HCT116 (cell line): ENCODE data around the gene SLC44A1. TPM values are rescaled to one million over a fixed set of nuclear protein-coding genes. Genes with fewer than 3 reads are reported as not detected.

ENCODE experiments used
- ATAC-seq: fragments of 200-7000 bp; cut with Tn5 transposase; 2 replicates; pipeline ENCODE4 v1.9.1; 2020; ENCODE audit warnings: mild to moderate bottlenecking, moderate library complexity
- BruUV-seq: library from RNA; stranded (reverse); fragments of 400-500 nt; replicated peaks from 2 replicates; lab custom pipeline; 2021; lab: Mats Ljungman, UMichigan
- CTCF ChIA-PET: fragments of 300-600 bp; sonication (Branson Sonifier 250); formaldehyde crosslinking; loops from one replicate; lab custom pipeline; 2021; ENCODE audit warnings: antibody characterized with exemption; lab: Charles Lee
- POLR2A ChIA-PET: fragments of 300-600, 350-600 bp; sonication (Branson Sonifier 250); formaldehyde crosslinking; loops from one replicate; lab custom pipeline; 2021; ENCODE audit warnings: antibody characterized with exemption; lab: Charles Lee
- RAD21 ChIA-PET, 2 experiments: fragments of 300-600 bp; sonication (Branson Sonifier 250); formaldehyde crosslinking; loops; one replicate each; lab custom pipeline; 2023; ENCODE audit warnings: low total read pairs in 2 of 2; ENCODE audit not compliant: uncharacterized antibody in 2 of 2, unreplicated experiment in 2 of 2, low non-redundant PET in 1 of 2; lab: Charles Lee
- DNase-seq: peaks from one replicate; pipeline ENCODE4 v3.0.0-alpha.2; 2010; ENCODE audit warnings: low read depth, low spot score
- H2AFZ ChIP-seq: fragments of 200-600 bp; shearing (Covaris generic), sonication (generic); 2 replicates; pipeline ENCODE4 v1.6.1; 2017; ENCODE audit warnings: low read depth, mixed run types, mixed read lengths, antibody characterized with exemption, low read length; ENCODE audit not compliant: poor library complexity, severe bottlenecking
- H3K27ac ChIP-seq: 2 replicates; pipeline ENCODE4 v1.5.1; 2012; ENCODE audit warnings: low read depth, low read length
- H3K27me3 ChIP-seq: fragments of 200-600 bp; sonication (generic); 2 replicates; pipeline ENCODE4 v1.6.1; 2016; ENCODE audit warnings: mixed run types, low read length, mixed read lengths; ENCODE audit not compliant: insufficient read depth
- H3K36me3 ChIP-seq, 2 experiments: fragments of 200-500 bp in 1 of 2; fragments of 200-600 bp in 1 of 2; sonication (Bioruptor generic) in 1 of 2; sonication (generic) in 1 of 2; 2 replicates each; pipeline versions ENCODE4 v1.5.1 to v1.6.1; 2014 to 2016; ENCODE audit warnings: low read length in 2 of 2, inconsistent platforms in 1 of 2, mixed read lengths in 1 of 2, mixed run types in 1 of 2; ENCODE audit not compliant: insufficient read depth in 2 of 2, control insufficient read depth in 1 of 2
- H3K4me1 ChIP-seq, 2 experiments: fragments of 200-600 bp in 1 of 2; sonication (generic) in 1 of 2; 2 replicates each; pipeline versions ENCODE4 v1.5.1 to v1.6.1; 2012 to 2017; ENCODE audit warnings: low read length in 2 of 2, inconsistent platforms in 1 of 2, mild to moderate bottlenecking in 1 of 2, mixed read lengths in 1 of 2, mixed run types in 1 of 2, moderate library complexity in 1 of 2; ENCODE audit not compliant: insufficient read depth in 2 of 2, control insufficient read depth in 1 of 2
- H3K4me2 ChIP-seq: fragments of 200-600 bp; sonication (generic); 2 replicates; pipeline ENCODE4 v1.6.1; 2017; ENCODE audit warnings: mixed run types, low read length, mixed read lengths
- H3K4me3 ChIP-seq, 2 experiments: fragments of 200-600 bp in 1 of 2; sonication (generic) in 1 of 2; replicated peaks in 1 of 2; 2 replicates each; pipeline ENCODE4 v1.5.1; 2011 to 2016; ENCODE audit warnings: low read length in 2 of 2, control low read depth in 1 of 2, low read depth in 1 of 2, mild to moderate bottlenecking in 1 of 2, mixed read lengths in 1 of 2, mixed run types in 1 of 2
- H3K79me2 ChIP-seq: fragments of 200-600 bp; sonication (generic); 2 replicates; pipeline ENCODE4 v1.6.1; 2017; ENCODE audit warnings: mild to moderate bottlenecking, mixed run types, low read length, moderate library complexity, mixed read lengths; ENCODE audit not compliant: insufficient read depth
- H3K9ac ChIP-seq: fragments of 200-600 bp; sonication (generic); 2 replicates; pipeline ENCODE4 v1.6.1; 2016; ENCODE audit warnings: low read length, mixed read lengths
- H3K9me2 ChIP-seq: fragments of 200-600 bp; sonication (generic), shearing (Covaris generic); 2 replicates; pipeline ENCODE4 v1.6.1; 2017; ENCODE audit warnings: mixed run types, mild to moderate bottlenecking, moderate library complexity; ENCODE audit not compliant: insufficient read depth
- H3K9me3 ChIP-seq, 2 experiments: fragments of 200-500 bp in 1 of 2; fragments of 200-600 bp in 1 of 2; sonication (Bioruptor generic) in 1 of 2; sonication (generic) in 1 of 2; 2 replicates each; pipeline ENCODE4 v1.6.1; 2014 to 2017; ENCODE audit warnings: low read length in 2 of 2, mixed read lengths in 2 of 2, inconsistent platforms in 1 of 2, low read depth in 1 of 2, mild to moderate bottlenecking in 1 of 2, mixed run types in 1 of 2, moderate library complexity in 1 of 2; ENCODE audit not compliant: control insufficient read depth in 1 of 2, insufficient read depth in 1 of 2
- H4K20me1 ChIP-seq: fragments of 200-600 bp; sonication (generic), shearing (Covaris generic); 2 replicates; pipeline ENCODE4 v1.6.1; 2017; ENCODE audit warnings: mixed run types, mild to moderate bottlenecking, moderate library complexity; ENCODE audit not compliant: insufficient read depth
- CBX3 ChIP-seq: IDR thresholded peaks from 2 replicates; pipeline ENCODE4 v1.6.1; 2012; ENCODE audit warnings: low read depth
- EZH2 ChIP-seq: fragments of 200-600 bp; sonication (generic); IDR thresholded peaks from 2 replicates; pipeline ENCODE4 v1.6.1; 2017; ENCODE audit warnings: antibody characterized with exemption, mixed run types
- EZH2phosphoT487 ChIP-seq: fragments of 200-600 bp; IDR thresholded peaks from 2 replicates; pipeline ENCODE4 v1.6.1; 2018; ENCODE audit warnings: antibody characterized with exemption, borderline replicate concordance
- POLR2AphosphoS5 ChIP-seq: IDR thresholded peaks from 2 replicates; pipeline ENCODE4 v1.6.1; 2011; ENCODE audit warnings: mild to moderate bottlenecking, low read depth, low read length, moderate library complexity
- RAD21 ChIP-seq: IDR thresholded peaks from 2 replicates; pipeline ENCODE4 v1.6.1; 2012; ENCODE audit warnings: low read depth, mild to moderate bottlenecking
- SIN3A ChIP-seq: IDR thresholded peaks from 2 replicates; pipeline ENCODE4 v1.6.1; 2012; ENCODE audit warnings: low read depth
- SP1 ChIP-seq: IDR thresholded peaks from 2 replicates; pipeline ENCODE4 v1.6.1; 2012; ENCODE audit warnings: low read depth
- TCF7L2 ChIP-seq: IDR thresholded peaks from 2 replicates; pipeline ENCODE4 v1.7.0; 2011; ENCODE audit warnings: borderline replicate concordance, inconsistent platforms; ENCODE audit not compliant: insufficient read depth, insufficient read length; ENCODE audit errors: extremely low read depth
- ZBTB33 ChIP-seq: IDR thresholded peaks from 2 replicates; pipeline ENCODE4 v1.6.1; 2011; ENCODE audit warnings: mild to moderate bottlenecking, low read length, moderate library complexity; ENCODE audit not compliant: insufficient replicate concordance; ENCODE audit errors: extremely low read depth
- ZFX ChIP-seq: fragments of 450-650 bp; IDR thresholded peaks from 2 replicates; pipeline ENCODE4 v1.6.1; 2017
- intact Hi-C: fragments of 100-400 bp; cut with micrococcal nuclease; formaldehyde crosslinking; loops from 2 replicates; pipeline ENCODE4 v1.10.0; 2022
- total RNA-seq: library from RNA; stranded (reverse); gene quantifications from one replicate; pipeline ENCODE4 v1.2.1, GENCODE V29; 2021; ENCODE audit not compliant: unreplicated experiment
- TF ChIP-seq, protein P1 (sequence below), 3 experiments: fragments of 200-600 bp in 1 of 3; sonication (generic) in 1 of 3; IDR thresholded peaks in 2 of 3; conservative IDR thresholded peaks in 1 of 3; 2 replicates each; pipeline ENCODE4 v1.5.1; 2012 to 2017; ENCODE audit warnings: low read depth in 2 of 3, low read length in 2 of 3, antibody characterized with exemption in 1 of 3, borderline replicate concordance in 1 of 3, control low read depth in 1 of 3, mild to moderate bottlenecking in 1 of 3, mixed read lengths in 1 of 3, mixed run types in 1 of 3, moderate library complexity in 1 of 3; ENCODE audit not compliant: insufficient read depth in 1 of 3
- TF ChIP-seq, protein P2 (sequence below): IDR thresholded peaks from 2 replicates; pipeline ENCODE4 v1.6.1; 2012; ENCODE audit warnings: low read depth
- TF ChIP-seq, protein P3 (sequence below): IDR thresholded peaks from 2 replicates; pipeline ENCODE4 v1.6.1; 2012

SLC44A1 gene
- total RNA-seq, 1 experiment from 2014 or later, result 44.1 TPM

DNA sequence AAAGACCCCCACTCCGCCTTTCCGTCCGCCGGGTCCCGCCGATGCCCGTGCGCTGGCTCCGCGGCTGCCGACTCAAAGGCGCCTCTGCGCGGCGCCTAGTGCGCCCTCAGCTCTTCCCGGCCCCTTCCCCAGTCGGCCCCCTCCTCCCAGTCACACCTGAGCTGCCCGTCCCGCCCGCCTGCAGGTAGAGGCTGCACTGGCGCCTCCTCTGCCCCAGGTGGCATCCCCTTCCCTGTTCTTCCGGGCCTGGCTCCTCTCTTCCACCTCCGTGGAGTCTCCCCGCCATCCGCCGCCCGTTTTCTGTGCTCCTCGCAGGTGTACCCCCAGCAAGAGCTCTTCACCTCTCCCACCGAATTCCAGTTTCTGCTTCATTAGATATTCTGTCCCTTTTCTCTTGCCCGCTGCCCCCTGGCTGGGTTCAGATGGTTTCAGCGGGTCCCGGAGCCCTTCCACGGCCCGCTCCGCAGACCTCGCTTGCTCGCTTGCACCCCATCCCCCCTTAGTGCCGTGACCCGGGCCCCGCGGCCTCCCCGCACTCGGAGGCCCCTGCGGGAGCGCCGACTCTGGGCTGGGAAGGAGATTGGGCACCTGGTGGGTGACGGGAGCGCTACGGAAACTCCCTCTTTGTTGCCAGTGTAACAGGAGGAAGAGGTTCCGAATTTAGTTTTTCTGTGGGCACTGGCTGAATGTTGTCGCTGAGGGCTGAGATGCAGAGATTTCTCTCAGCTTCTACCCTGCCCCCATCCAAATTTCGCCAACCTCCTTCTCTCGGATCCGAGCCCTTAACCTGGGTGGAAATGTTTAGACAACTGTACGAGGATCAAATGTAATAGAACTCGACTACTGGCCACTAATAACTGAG lies 809 bp downstream of the SLC44A1 start:
- peaks cover 8 to 17% of the 10 kb centered on the region in 2 experiments; a peak in 3 of 4 replicates for H3K4me1 ChIP-seq
- TF ChIP-seq EZH2phosphoT487 (no peak), SP1 (no peak), TCF7L2 (no peak), EZH2 (no peak), ZBTB33 (no peak), ZFX (peak; percentile 46; the same call in 1 of the 2 replicates), RAD21 (peak; percentile 41), CBX3 (no peak), SIN3A (no peak), POLR2AphosphoS5 (peak; percentile 0)
- TF ChIP-seq, protein P1, sequence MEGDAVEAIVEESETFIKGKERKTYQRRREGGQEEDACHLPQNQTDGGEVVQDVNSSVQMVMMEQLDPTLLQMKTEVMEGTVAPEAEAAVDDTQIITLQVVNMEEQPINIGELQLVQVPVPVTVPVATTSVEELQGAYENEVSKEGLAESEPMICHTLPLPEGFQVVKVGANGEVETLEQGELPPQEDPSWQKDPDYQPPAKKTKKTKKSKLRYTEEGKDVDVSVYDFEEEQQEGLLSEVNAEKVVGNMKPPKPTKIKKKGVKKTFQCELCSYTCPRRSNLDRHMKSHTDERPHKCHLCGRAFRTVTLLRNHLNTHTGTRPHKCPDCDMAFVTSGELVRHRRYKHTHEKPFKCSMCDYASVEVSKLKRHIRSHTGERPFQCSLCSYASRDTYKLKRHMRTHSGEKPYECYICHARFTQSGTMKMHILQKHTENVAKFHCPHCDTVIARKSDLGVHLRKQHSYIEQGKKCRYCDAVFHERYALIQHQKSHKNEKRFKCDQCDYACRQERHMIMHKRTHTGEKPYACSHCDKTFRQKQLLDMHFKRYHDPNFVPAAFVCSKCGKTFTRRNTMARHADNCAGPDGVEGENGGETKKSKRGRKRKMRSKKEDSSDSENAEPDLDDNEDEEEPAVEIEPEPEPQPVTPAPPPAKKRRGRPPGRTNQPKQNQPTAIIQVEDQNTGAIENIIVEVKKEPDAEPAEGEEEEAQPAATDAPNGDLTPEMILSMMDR (IDR thresholded peaks at IDR 0.05 in 2 of 3, conservative IDR thresholded peaks at IDR 0.05 in 1 of 3; ENCODE audit: borderline replicate concordance in 1 of 3, insufficient read depth in 1 of 3, low read depth in 2 of 3, low read length in 2 of 3), result peak; percentile 3 to 30 (median 17); a peak in 2 of 6 replicates
- TF ChIP-seq, protein P2, sequence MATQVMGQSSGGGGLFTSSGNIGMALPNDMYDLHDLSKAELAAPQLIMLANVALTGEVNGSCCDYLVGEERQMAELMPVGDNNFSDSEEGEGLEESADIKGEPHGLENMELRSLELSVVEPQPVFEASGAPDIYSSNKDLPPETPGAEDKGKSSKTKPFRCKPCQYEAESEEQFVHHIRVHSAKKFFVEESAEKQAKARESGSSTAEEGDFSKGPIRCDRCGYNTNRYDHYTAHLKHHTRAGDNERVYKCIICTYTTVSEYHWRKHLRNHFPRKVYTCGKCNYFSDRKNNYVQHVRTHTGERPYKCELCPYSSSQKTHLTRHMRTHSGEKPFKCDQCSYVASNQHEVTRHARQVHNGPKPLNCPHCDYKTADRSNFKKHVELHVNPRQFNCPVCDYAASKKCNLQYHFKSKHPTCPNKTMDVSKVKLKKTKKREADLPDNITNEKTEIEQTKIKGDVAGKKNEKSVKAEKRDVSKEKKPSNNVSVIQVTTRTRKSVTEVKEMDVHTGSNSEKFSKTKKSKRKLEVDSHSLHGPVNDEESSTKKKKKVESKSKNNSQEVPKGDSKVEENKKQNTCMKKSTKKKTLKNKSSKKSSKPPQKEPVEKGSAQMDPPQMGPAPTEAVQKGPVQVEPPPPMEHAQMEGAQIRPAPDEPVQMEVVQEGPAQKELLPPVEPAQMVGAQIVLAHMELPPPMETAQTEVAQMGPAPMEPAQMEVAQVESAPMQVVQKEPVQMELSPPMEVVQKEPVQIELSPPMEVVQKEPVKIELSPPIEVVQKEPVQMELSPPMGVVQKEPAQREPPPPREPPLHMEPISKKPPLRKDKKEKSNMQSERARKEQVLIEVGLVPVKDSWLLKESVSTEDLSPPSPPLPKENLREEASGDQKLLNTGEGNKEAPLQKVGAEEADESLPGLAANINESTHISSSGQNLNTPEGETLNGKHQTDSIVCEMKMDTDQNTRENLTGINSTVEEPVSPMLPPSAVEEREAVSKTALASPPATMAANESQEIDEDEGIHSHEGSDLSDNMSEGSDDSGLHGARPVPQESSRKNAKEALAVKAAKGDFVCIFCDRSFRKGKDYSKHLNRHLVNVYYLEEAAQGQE, result no peak
- TF ChIP-seq, protein P3, sequence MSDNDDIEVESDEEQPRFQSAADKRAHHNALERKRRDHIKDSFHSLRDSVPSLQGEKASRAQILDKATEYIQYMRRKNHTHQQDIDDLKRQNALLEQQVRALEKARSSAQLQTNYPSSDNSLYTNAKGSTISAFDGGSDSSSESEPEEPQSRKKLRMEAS, result no peak
- TF ChIP-seq, all 23 proteins: peak for 4
- Histone ChIP-seq H3K4me3 (peak overlapping the region; percentile 59 to 94), H2AFZ (peak overlapping the region; percentile 69), H3K79me2 (peaks cover 30% of the 10 kb centered on the region), H3K27ac (peak overlapping the region; percentile 90), H3K4me2 (peak overlapping the region; percentile 93), H4K20me1 (no peaks in the 10 kb centered on the region), H3K9me3 (no peaks in the 10 kb centered on the region), H3K9ac (peak overlapping the region; percentile 84), H3K36me3 (no peaks in the 10 kb centered on the region), H3K9me2 (no peaks in the 10 kb centered on the region), H3K27me3 (peaks cover 20% of the 10 kb centered on the region)
- POLR2A ChIA-PET, result interaction anchor here (0.9 to 2.0 kb wide), 5 partner anchors 8 to 169 kb away, joined by 4 to 8 read pairs (median 5); no protein-coding TSS in a partner anchor
- ATAC-seq, result peak; percentile 56
- RAD21 ChIA-PET, result no interaction called here
- intact Hi-C loops, result loop anchor here (2.0 to 10.0 kb wide), 4 partner anchors 60 to 380 kb away; no protein-coding TSS in a partner anchor
- no TSS peak for BruUV-seq
- CTCF ChIA-PET, result interaction anchor here (1.3 kb wide), 1 partner anchor 9 kb away, joined by 3 read pairs; no protein-coding TSS in a partner anchor
- no peak for DNase-seq
